ENCODE measurements around the gene SDS.

SDS gene

GRCh38 chr12:113400362-113400761 is 3.3 kb downstream of the SDS start:
- no peak for TF ChIP-seq CTCF (IDR thresholded peaks at IDR 0.05; ENCODE audit: insufficient read depth, low read length, poor library complexity, severe bottlenecking)
- Histone ChIP-seq H3K27me3 (replicated peaks; ENCODE audit: control insufficient read depth, insufficient read depth, low read length) (no peaks in the 10 kb centered on the region), H3K4me3 (replicated peaks; ENCODE audit: low read depth, low read length) (no peak overlapping the region), H3K36me3 (ENCODE audit: control insufficient read depth, insufficient read depth, low read length) (no peaks in the 10 kb centered on the region)
- no peak for DNase-seq (ENCODE audit: extremely low read depth, insufficient read length)

GRCh38 chr12:113399490-113399889 is 4.2 kb downstream of the SDS start:
- no peak for TF ChIP-seq CTCF (IDR thresholded peaks at IDR 0.05; ENCODE audit: insufficient read depth, low read length, poor library complexity, severe bottlenecking)
- H3K36me3 ChIP-seq (ENCODE audit: control insufficient read depth, insufficient read depth, low read length) = no peaks in the 10 kb centered on the region
- H3K4me3 ChIP-seq (replicated peaks; ENCODE audit: low read depth, low read length) = no peak overlapping the region
- H3K27me3 ChIP-seq (replicated peaks; ENCODE audit: control insufficient read depth, insufficient read depth, low read length) = no peaks in the 10 kb centered on the region
- DNase-seq (ENCODE audit: extremely low read depth, insufficient read length) = no peak

GRCh38 chr12:113398346-113399290 is 5.1 kb downstream of the SDS start:
- Histone ChIP-seq H3K4me3 (replicated peaks; ENCODE audit: low read depth, low read length) (no peak overlapping the region), H3K27me3 (replicated peaks; ENCODE audit: control insufficient read depth, insufficient read depth, low read length) (no peaks in the 10 kb centered on the region), H3K36me3 (ENCODE audit: control insufficient read depth, insufficient read depth, low read length) (no peaks in the 10 kb centered on the region)
- no peak for TF ChIP-seq CTCF (IDR thresholded peaks at IDR 0.05; ENCODE audit: insufficient read depth, low read length, poor library complexity, severe bottlenecking)
- DNase-seq (ENCODE audit: extremely low read depth, insufficient read length) = no peak

- no peak for TF ChIP-seq CTCF (IDR thresholded peaks at IDR 0.05; ENCODE audit: insufficient read depth, low read length, poor library complexity, severe bottlenecking)
- Histone ChIP-seq H3K36me3 (ENCODE audit: control insufficient read depth, insufficient read depth, low read length) (no peaks in the 10 kb centered on the region), H3K27me3 (replicated peaks; ENCODE audit: control insufficient read depth, insufficient read depth, low read length) (no peaks in the 10 kb centered on the region), H3K4me3 (replicated peaks; ENCODE audit: low read depth, low read length) (no peak overlapping the region)
- no peak for DNase-seq (ENCODE audit: extremely low read depth, insufficient read length)
These were observed 6.0 kb downstream of the SDS start for GRCh38 chr12:113397497-113398197.

GRCh38 chr12:113396828-113397496 is 6.7 kb downstream of the SDS start:
- DNase-seq (ENCODE audit: extremely low read depth, insufficient read length) = no peak
- TF ChIP-seq CTCF (IDR thresholded peaks at IDR 0.05; ENCODE audit: insufficient read depth, low read length, poor library complexity, severe bottlenecking) = no peak
- H3K36me3 ChIP-seq (ENCODE audit: control insufficient read depth, insufficient read depth, low read length) = no peaks in the 10 kb centered on the region
- H3K27me3 ChIP-seq (replicated peaks; ENCODE audit: control insufficient read depth, insufficient read depth, low read length) = no peaks in the 10 kb centered on the region
- no peak overlapping the region for H3K4me3 ChIP-seq (replicated peaks; ENCODE audit: low read depth, low read length)
